ENCODE results near the gene RARRES2.
"Not testable (repeated sequence)": the region's sequence is repeated elsewhere in the genome, so short reads cannot be mapped to it uniquely, and the experiment has no call there.

The RARRES2 gene

GRCh38 chr7:150313870-150314269 lies 27.6 kb downstream of the RARRES2 start:
- DNase-seq, result no peak

GRCh38 chr7:150313367-150313809 lies 28.0 kb downstream of the RARRES2 start:
- DNase-seq, result no peak

GRCh38 chr7:150312649-150313366 lies 28.6 kb downstream of the RARRES2 start:
- not testable (repeated sequence) for DNase-seq

GRCh38 chr7:150311711-150312110 lies 29.7 kb downstream of the RARRES2 start:
- no peak for DNase-seq

- DNase-seq, result no peak
Observed at GRCh38 chr7:150311146-150311545, 30.3 kb downstream of the RARRES2 start.

- no peak for DNase-seq
Observed at GRCh38 chr7:150308575-150308974, 32.9 kb downstream of the RARRES2 start.

GRCh38 chr7:150307904-150308303 lies 33.5 kb downstream of the RARRES2 start:
- no peak for DNase-seq

GRCh38 chr7:150307129-150307528 lies 34.3 kb downstream of the RARRES2 start:
- no peak for DNase-seq

GRCh38 chr7:150306377-150306776 lies 35.1 kb downstream of the RARRES2 start:
- not testable (repeated sequence) for DNase-seq

- DNase-seq, result not testable (repeated sequence)
Observed at GRCh38 chr7:150305903-150306284, 35.5 kb downstream of the RARRES2 start.

GRCh38 chr7:150305259-150305902 lies 36.0 kb downstream of the RARRES2 start:
- not testable (repeated sequence) for DNase-seq

- DNase-seq, result not testable (repeated sequence)
Observed at GRCh38 chr7:150304499-150305258, 36.8 kb downstream of the RARRES2 start.

- not testable (repeated sequence) for DNase-seq
Observed at GRCh38 chr7:150302908-150303310, 38.5 kb downstream of the RARRES2 start.

- not testable (repeated sequence) for DNase-seq
Observed at GRCh38 chr7:150297978-150298377, 43.5 kb downstream of the RARRES2 start.

GRCh38 chr7:150296802-150297201 lies 44.6 kb downstream of the RARRES2 start:
- not testable (repeated sequence) for DNase-seq

GRCh38 chr7:150295614-150296013 lies 45.8 kb downstream of the RARRES2 start:
- not testable (repeated sequence) for DNase-seq

GRCh38 chr7:150295027-150295426 lies 46.4 kb downstream of the RARRES2 start:
- not testable (repeated sequence) for DNase-seq

- not testable (repeated sequence) for DNase-seq
Observed at GRCh38 chr7:150290317-150290716, 51.1 kb downstream of the RARRES2 start.

GRCh38 chr7:150288816-150289215 lies 52.6 kb downstream of the RARRES2 start:
- DNase-seq, result not testable (repeated sequence)

Measured in T1000 (cell line).